HepG2 (cell line): Measurements from ENCODE around the gene SEH1L.

Source experiments
- CTCF ChIP-seq: sonication (generic); formaldehyde crosslinking; IDR thresholded peaks from 2 replicates; pipeline ENCODE4 v1.5.0; 2020; ENCODE audit warnings: mild to moderate bottlenecking, missing genetic modification reagents, moderate library complexity
- HOXD1 ChIP-seq: sonication (generic); formaldehyde crosslinking; IDR thresholded peaks from 2 replicates; pipeline ENCODE4 v1.5.0; 2020; ENCODE audit warnings: missing genetic modification reagents
- NFIC ChIP-seq: IDR thresholded peaks from 2 replicates; pipeline ENCODE4 v1.6.1; 2012; ENCODE audit warnings: mild to moderate bottlenecking, low read length, inconsistent platforms
- ZNF768 ChIP-seq: sonication (generic); formaldehyde crosslinking; IDR thresholded peaks from 2 replicates; pipeline ENCODE4 v1.4.0; 2020; ENCODE audit warnings: missing genetic modification reagents

GRCh38 chr18:12921178-12921577 is 26.6 kb upstream of the SEH1L start:
- no peak for TF ChIP-seq ZNF768 (CRISPR knock-in tag)
- no peak for TF ChIP-seq NFIC
- no peak for TF ChIP-seq CTCF
- no peak for TF ChIP-seq HOXD1 (CRISPR knock-in tag)
